GM19238 (cell line): ENCODE data around the gene HACD3.

Experiments used
- DNase-seq: peaks from one replicate; pipeline ENCODE4 v3.0.0; 2011; ENCODE audit warnings: low spot score; ENCODE audit not compliant: insufficient read length

The HACD3 gene

GRCh38 chr15:65530318-65531111 lies at the start of gene HACD3:
Gene HACD3 (plus strand): TSS chr15:65530463. CDS start chr15:65530632, 169 bp downstream.
- peak; percentile 92 for DNase-seq

GRCh38 chr15:65484876-65485275 lies 45.4 kb upstream of the HACD3 start:
- DNase-seq, result no peak

GRCh38 chr15:65494076-65494475 lies 36.2 kb upstream of the HACD3 start:
- DNase-seq, result no peak

GRCh38 chr15:65509321-65509720 lies 20.9 kb upstream of the HACD3 start:
- DNase-seq, result no peak

GRCh38 chr15:65512189-65512588 lies 18.1 kb upstream of the HACD3 start:
- DNase-seq, result no peak

GRCh38 chr15:65512807-65513416 lies 17.4 kb upstream of the HACD3 start:
- DNase-seq, result no peak

- peak; percentile 81 for DNase-seq
Observed at GRCh38 chr15:65516997-65517865, 13.0 kb upstream of the HACD3 start, which contains the start of gene DPP8. Gene DPP8 (minus strand): TSS chr15:65517689. CDS start chr15:65512553, 5,136 bp downstream.

GRCh38 chr15:65517866-65518207 lies 12.4 kb upstream of the HACD3 start:
- DNase-seq, result no peak

GRCh38 chr15:65518633-65519285 lies 11.5 kb upstream of the HACD3 start:
- DNase-seq, result no peak

- DNase-seq, result no peak
Observed at GRCh38 chr15:65521350-65521749, 8.9 kb upstream of the HACD3 start.

- no peak for DNase-seq
Observed at GRCh38 chr15:65524226-65524625, 6.0 kb upstream of the HACD3 start.

- DNase-seq, result no peak
Observed at GRCh38 chr15:65525622-65526021, 4.6 kb upstream of the HACD3 start.

GRCh38 chr15:65528461-65529060 lies 1.7 kb upstream of the HACD3 start:
- DNase-seq, result no peak

- DNase-seq, result peak; percentile 10
Observed at GRCh38 chr15:65529762-65530317, 423 bp upstream of the HACD3 start.

- no peak for DNase-seq
Observed at GRCh38 chr15:65532738-65533051, 2.4 kb downstream of the HACD3 start.

GRCh38 chr15:65533057-65533756 lies 2.9 kb downstream of the HACD3 start:
- no peak for DNase-seq

GRCh38 chr15:65535192-65535591 lies 4.9 kb downstream of the HACD3 start:
- DNase-seq, result no peak

- no peak for DNase-seq
Observed at GRCh38 chr15:65540314-65540713, 10.1 kb downstream of the HACD3 start.

- no peak for DNase-seq
Observed at GRCh38 chr15:65541231-65541820, 11.1 kb downstream of the HACD3 start.

GRCh38 chr15:65547841-65548240 lies 17.6 kb downstream of the HACD3 start:
- no peak for DNase-seq
